Activated CD8-positive, alpha-beta T cell treated with anti-CD3 and anti-CD28 coated beads for 36 hours (primary cell): ENCODE results near the gene HNRNPUL1. TPM values are rescaled to one million over a fixed set of nuclear protein-coding genes. Genes with fewer than 3 reads are reported as not detected.
"Not testable (repeated sequence)": the region's sequence is repeated elsewhere in the genome, so short reads cannot be mapped to it uniquely, and the experiment has no call there.

Experiments used
- ATAC-seq: fragments of 200-7000 bp; cut with Tn5 transposase; one replicate; pipeline ENCODE4 v1.10.0; 2021; ENCODE audit warnings: mild to moderate bottlenecking, moderate library complexity
- CTCF ChIA-PET: fragments of 350-600 bp; sonication (Branson Sonifier 250); formaldehyde crosslinking; loops from one replicate; lab custom pipeline; 2021; ENCODE audit warnings: antibody characterized with exemption; lab: Charles Lee
- POLR2A ChIA-PET: fragments of 350-600 bp; sonication (Branson Sonifier 250); formaldehyde crosslinking; loops from one replicate; lab custom pipeline; 2021; ENCODE audit warnings: antibody characterized with exemption; lab: Charles Lee
- DNase-seq: peaks from one replicate; pipeline ENCODE4 v3.0.0-alpha.2; 2020
- H3K27ac Mint-ChIP-seq: one replicate; pipeline ENCODE4 v1.8.0; 2021; ENCODE audit warnings: mild to moderate bottlenecking, mixed read lengths
- H3K27me3 Mint-ChIP-seq: one replicate; pipeline ENCODE4 v1.8.0; 2021; ENCODE audit warnings: mixed read lengths
- H3K36me3 Mint-ChIP-seq: one replicate; pipeline ENCODE4 v1.8.0; 2021; ENCODE audit warnings: low read depth, mixed read lengths
- H3K4me1 Mint-ChIP-seq: one replicate; pipeline ENCODE4 v1.8.0; 2021; ENCODE audit warnings: low read depth, mixed read lengths
- H3K4me3 Mint-ChIP-seq: one replicate; pipeline ENCODE4 v1.8.0; 2021; ENCODE audit warnings: mild to moderate bottlenecking, moderate library complexity, mixed read lengths
- H3K9me3 Mint-ChIP-seq: one replicate; pipeline ENCODE4 v1.8.0; 2021; ENCODE audit warnings: mixed read lengths
- CTCF ChIP-seq: fragments of 200-600 bp; IDR thresholded peaks from one replicate; pipeline ENCODE4 v1.8.0; 2022; ENCODE audit warnings: antibody characterized with exemption, mild to moderate bottlenecking
- intact Hi-C: fragments of 100-400 bp; cut with micrococcal nuclease; formaldehyde crosslinking; loops from one replicate; pipeline ENCODE4 v1.10.0; 2022
- total RNA-seq, 2 experiments: library from RNA; stranded (reverse); gene quantifications; one replicate each; pipeline ENCODE4 v1.2.3, GENCODE V29; 2021

The HNRNPUL1 gene
- total RNA-seq, 2 experiments from 2014 or later = 257 to 259 TPM

DNA sequence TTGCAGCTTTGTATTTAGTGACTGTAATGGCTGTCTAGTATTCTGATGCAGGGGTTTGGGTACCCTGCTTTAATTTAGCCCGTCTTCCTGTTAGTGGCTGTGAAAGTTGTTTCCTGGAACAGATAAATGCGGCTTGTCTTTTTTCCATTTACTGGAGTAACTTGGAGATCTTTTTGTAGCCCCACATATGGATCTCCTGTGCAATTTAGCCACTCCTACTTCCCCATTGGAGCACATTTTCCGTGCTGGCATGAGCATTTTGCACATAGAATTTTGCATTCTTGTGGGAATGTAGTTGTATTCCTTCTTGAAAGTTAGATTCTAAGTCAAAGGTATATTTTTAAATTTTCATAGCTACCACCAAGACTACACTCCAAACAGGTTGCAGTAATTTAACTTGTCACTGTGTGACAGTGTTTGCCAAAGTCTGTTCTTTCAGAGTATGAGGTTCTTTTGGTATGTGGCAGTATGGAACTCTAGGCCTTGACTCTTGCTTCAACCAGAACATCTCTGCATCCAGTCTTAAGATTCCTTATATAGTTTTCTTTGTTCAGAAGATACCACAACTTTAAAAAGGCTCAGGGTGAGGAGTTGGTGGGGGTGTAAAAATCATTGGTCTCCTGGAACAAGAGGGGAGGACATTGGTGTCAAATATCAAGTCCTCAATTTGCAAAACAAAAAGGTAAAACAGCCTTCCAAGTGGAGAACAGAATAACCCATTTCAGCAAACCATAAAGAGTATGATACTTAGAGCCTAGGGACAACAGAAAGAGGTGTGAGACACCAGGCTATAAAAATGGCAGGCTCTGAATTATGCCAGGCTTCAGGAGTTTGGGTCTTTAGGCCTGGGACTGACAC lies 24.7 kb downstream of the HNRNPUL1 start:
- TF ChIP-seq CTCF = no peak
- no peaks in the 10 kb centered on the region for H3K27me3 Mint-ChIP-seq
- ChIA-PET POLR2A (interaction anchor here (0.9 to 2.4 kb wide), 6 partner anchors 12 to 25 kb away, joined by 3 to 7 read pairs (median 4); partner anchors contain the start of gene HNRNPUL1), CTCF (no interaction called here)
- H3K27ac Mint-ChIP-seq = peak overlapping the region; percentile 38
- DNase-seq = no peak
- intact Hi-C loops = no loop called here
- H3K4me1 Mint-ChIP-seq = peaks cover 3% of the 10 kb centered on the region
- peaks cover 59% of the 10 kb centered on the region for H3K36me3 Mint-ChIP-seq
- no peak for ATAC-seq
- H3K4me3 Mint-ChIP-seq = no peak overlapping the region
- H3K9me3 Mint-ChIP-seq = no peaks in the 10 kb centered on the region

- H3K4me1 Mint-ChIP-seq, intact Hi-C loops, DNase-seq, H3K9me3 Mint-ChIP-seq, H3K27ac Mint-ChIP-seq, H3K27me3 Mint-ChIP-seq, ATAC-seq, H3K4me3 Mint-ChIP-seq: not testable (repeated sequence)
- ChIA-PET CTCF (interaction anchor here (1.0 to 4.1 kb wide), 2 partner anchors 18 to 85 kb away, joined by 3 to 25 read pairs; no protein-coding TSS in a partner anchor), POLR2A (interaction anchor here (1.0 to 2.4 kb wide), 6 partner anchors 13 to 62 kb away, joined by 3 to 7 read pairs (median 4); partner anchors contain the start of gene HNRNPUL1)
- peaks cover 61% of the 10 kb centered on the region for H3K36me3 Mint-ChIP-seq
These were observed 25.6 kb downstream of the HNRNPUL1 start for GRCh38 chr19:41289814-41290213.

DNA sequence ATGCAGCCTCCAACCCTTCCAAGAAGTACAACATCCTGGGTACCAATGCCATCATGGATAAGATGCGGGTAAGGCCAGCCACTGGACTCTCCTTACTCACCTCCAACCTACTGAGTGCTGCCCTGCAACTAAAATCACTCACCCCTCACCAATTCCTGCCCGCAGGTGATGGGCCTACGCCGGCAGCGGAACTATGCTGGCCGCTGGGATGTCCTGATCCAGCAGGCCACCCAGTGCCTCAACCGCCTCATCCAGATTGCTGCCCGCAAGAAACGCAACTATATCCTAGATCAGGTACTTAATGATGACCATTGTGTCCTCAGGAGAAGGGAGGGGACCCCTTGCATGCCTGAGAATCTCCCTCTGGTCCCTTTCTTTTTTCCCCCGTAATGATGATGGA lies 30.2 kb downstream of the HNRNPUL1 start:
- CTCF ChIA-PET = interaction anchor here (0.7 to 1.8 kb wide), 2 partner anchors 15 to 21 kb away, joined by 3 to 5 read pairs; no protein-coding TSS in a partner anchor
- no peak for DNase-seq
- H3K9me3 Mint-ChIP-seq = no peaks in the 10 kb centered on the region
- POLR2A ChIA-PET = interaction anchor here (0.7 to 2.2 kb wide), 5 partner anchors 13 to 30 kb away, joined by 3 to 8 read pairs (median 4); partner anchors contain the start of gene HNRNPUL1
- ATAC-seq = no peak
- peaks cover 74% of the 10 kb centered on the region for H3K36me3 Mint-ChIP-seq
- peaks cover 39% of the 10 kb centered on the region for H3K4me1 Mint-ChIP-seq
- intact Hi-C loops = no loop called here
- H3K4me3 Mint-ChIP-seq = no peak overlapping the region
- TF ChIP-seq CTCF = no peak
- H3K27me3 Mint-ChIP-seq = no peaks in the 10 kb centered on the region
- no peak overlapping the region for H3K27ac Mint-ChIP-seq

GRCh38 chr19:41295499-41295898 lies 31.3 kb downstream of the HNRNPUL1 start:
- TF ChIP-seq CTCF = no peak
- Mint-ChIP-seq H3K27ac (peak overlapping the region; percentile 32), H3K27me3 (no peaks in the 10 kb centered on the region), H3K9me3 (no peaks in the 10 kb centered on the region), H3K36me3 (peaks cover 80% of the 10 kb centered on the region), H3K4me1 (peaks cover 50% of the 10 kb centered on the region), H3K4me3 (no peak overlapping the region)
- ATAC-seq (no peak), DNase-seq (no peak)
- POLR2A ChIA-PET = interaction anchor here (0.6 to 1.2 kb wide), 2 partner anchors 32 to 51 kb away, joined by 3 to 5 read pairs; no protein-coding TSS in a partner anchor
- intact Hi-C loops = no loop called here
- CTCF ChIA-PET = interaction anchor here (1.8 kb wide), 1 partner anchor 14 kb away, joined by 5 read pairs; no protein-coding TSS in a partner anchor

DNA sequence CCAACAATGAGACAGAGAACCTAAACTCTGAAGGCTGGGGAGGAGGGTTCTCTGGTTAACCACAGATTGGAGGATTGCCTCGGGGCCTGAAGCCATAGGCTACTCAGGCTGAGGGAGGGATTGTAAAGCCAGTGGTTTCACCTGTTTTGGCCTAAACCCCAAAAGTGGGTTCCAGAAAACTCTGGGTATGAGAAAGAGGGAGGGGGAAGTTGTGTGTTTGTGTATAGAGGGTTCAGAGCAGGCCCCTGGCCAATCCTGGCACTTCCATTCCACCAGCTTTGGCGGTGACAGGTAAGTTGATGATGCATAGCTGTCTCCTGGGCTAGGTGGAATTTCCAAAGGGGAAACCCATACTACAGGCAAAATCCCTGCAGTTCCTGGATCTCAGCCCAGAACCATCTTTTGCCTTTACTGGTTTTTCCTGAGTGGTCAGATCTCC lies 32.3 kb downstream of the HNRNPUL1 start:
- CTCF ChIA-PET = interaction anchor here (2.6 kb wide), 1 partner anchor 11 kb away, joined by 18 read pairs; no protein-coding TSS in a partner anchor
- H3K27me3 Mint-ChIP-seq = no peaks in the 10 kb centered on the region
- POLR2A ChIA-PET = interaction anchor here (14.9 kb wide), 1 partner anchor 32 kb away, joined by 179 read pairs; the partner anchor contains the start of gene HNRNPUL1
- no peak overlapping the region for H3K4me3 Mint-ChIP-seq
- no peak for ATAC-seq
- intact Hi-C loops = no loop called here
- peak overlapping the region; percentile 84 for H3K27ac Mint-ChIP-seq
- TF ChIP-seq CTCF = no peak
- no peaks in the 10 kb centered on the region for H3K9me3 Mint-ChIP-seq
- peaks cover 80% of the 10 kb centered on the region for H3K36me3 Mint-ChIP-seq
- peaks cover 59% of the 10 kb centered on the region for H3K4me1 Mint-ChIP-seq
- DNase-seq = no peak
